ENCODE data around the gene ERBB3. TPM values are rescaled to one million over a fixed set of nuclear protein-coding genes. Genes with fewer than 3 reads are reported as not detected.

ERBB3 gene
- polyA plus RNA-seq, 4 donors: 53.0 to 436 (median 106) TPM

- DNase-seq (no peak), FAIRE-seq (no peak)
- Histone ChIP-seq H3K27me3 (ENCODE audit: control insufficient read depth in 3 of 3, insufficient read depth in 3 of 3, low read length in 3 of 3) (peaks cover 0 to 6% (median 0%) of the 10 kb centered on the region in 3 donors), H3K36me3 (ENCODE audit: control insufficient read depth in 3 of 3, insufficient read depth in 2 of 3, low read depth in 1 of 3, low read length in 3 of 3) (peaks cover 0 to 56% (median 9%) of the 10 kb centered on the region in 3 donors), H3K4me1 (ENCODE audit: control insufficient read depth in 3 of 3, insufficient read depth in 2 of 3, low read depth in 1 of 3, low read length in 2 of 3) (peaks cover 0 to 41% (median 2%) of the 10 kb centered on the region in 3 donors), H3K4me3 (ENCODE audit: low read depth in 1 of 3, low read length in 3 of 3) (peak overlapping the region in 2 of 3 donors; percentile 42), H3K27ac (ENCODE audit: low read depth in 1 of 3, low read length in 2 of 3) (peak overlapping the region; percentile 77 to 100 (median 98)), H3K9me3 (ENCODE audit: control insufficient read depth in 2 of 2, insufficient read depth in 1 of 2, low read depth in 1 of 2, low read length in 1 of 2) (no peaks in the 10 kb centered on the region)
- 15 to 50% (median 34%) methylated on average over 2 of the region's 2 CpGs for WGBS, 3 donors
Observed at GRCh38 chr12:56082382-56082781, 2.4 kb downstream of the ERBB3 start.

- FAIRE-seq (no peak), DNase-seq (peak in 1 of 2 donors; percentile 28)
- Histone ChIP-seq H3K4me3 (ENCODE audit: low read depth in 1 of 3, low read length in 3 of 3) (peak overlapping the region in 2 of 3 donors; percentile 42), H3K36me3 (ENCODE audit: control insufficient read depth in 3 of 3, insufficient read depth in 2 of 3, low read depth in 1 of 3, low read length in 3 of 3) (peaks cover 0 to 62% (median 10%) of the 10 kb centered on the region in 3 donors), H3K9me3 (ENCODE audit: control insufficient read depth in 2 of 2, insufficient read depth in 1 of 2, low read depth in 1 of 2, low read length in 1 of 2) (no peaks in the 10 kb centered on the region), H3K27ac (ENCODE audit: low read depth in 1 of 3, low read length in 2 of 3) (peak overlapping the region; percentile 77 to 100 (median 98)), H3K4me1 (ENCODE audit: control insufficient read depth in 3 of 3, insufficient read depth in 2 of 3, low read depth in 1 of 3, low read length in 2 of 3) (peaks cover 0 to 41% (median 2%) of the 10 kb centered on the region in 3 donors), H3K27me3 (ENCODE audit: control insufficient read depth in 3 of 3, insufficient read depth in 3 of 3, low read length in 3 of 3) (peaks cover 0 to 6% (median 0%) of the 10 kb centered on the region in 3 donors)
- WGBS, 3 donors: 21 to 45% (median 36%) methylated on average over 2 to 3 of the region's 3 CpGs
Observed at GRCh38 chr12:56082967-56083366, 3.0 kb downstream of the ERBB3 start.

GRCh38 chr12:56084958-56085543 is 5.1 kb downstream of the ERBB3 start:
- H3K9me3 ChIP-seq (ENCODE audit: control insufficient read depth in 2 of 2, insufficient read depth in 1 of 2, low read depth in 1 of 2, low read length in 1 of 2): no peaks in the 10 kb centered on the region
- 81 to 86% (median 82%) methylated on average over 15 of the region's 15 CpGs for WGBS, 3 donors
- DNase-seq (peak; percentile 59 to 75), FAIRE-seq (no peak)
- peaks cover 0 to 37% (median 2%) of the 10 kb centered on the region in 3 donors for H3K4me1 ChIP-seq (ENCODE audit: control insufficient read depth in 3 of 3, insufficient read depth in 2 of 3, low read depth in 1 of 3, low read length in 2 of 3)
- H3K36me3 ChIP-seq (ENCODE audit: control insufficient read depth in 3 of 3, insufficient read depth in 2 of 3, low read depth in 1 of 3, low read length in 3 of 3): peaks cover 0 to 81% (median 19%) of the 10 kb centered on the region in 3 donors
- peak overlapping the region in 1 of 3 donors; percentile 8 for H3K27ac ChIP-seq (ENCODE audit: low read depth in 1 of 3, low read length in 2 of 3)
- H3K4me3 ChIP-seq (ENCODE audit: low read depth in 1 of 3, low read length in 3 of 3): no peak overlapping the region
- peaks cover 0 to 5% (median 0%) of the 10 kb centered on the region in 3 donors for H3K27me3 ChIP-seq (ENCODE audit: control insufficient read depth in 3 of 3, insufficient read depth in 3 of 3, low read length in 3 of 3)

GRCh38 chr12:56086096-56086495 is 6.1 kb downstream of the ERBB3 start:
- no peak for FAIRE-seq
- Histone ChIP-seq H3K27me3 (ENCODE audit: control insufficient read depth in 3 of 3, insufficient read depth in 3 of 3, low read length in 3 of 3) (no peaks in the 10 kb centered on the region), H3K36me3 (ENCODE audit: control insufficient read depth in 3 of 3, insufficient read depth in 2 of 3, low read depth in 1 of 3, low read length in 3 of 3) (peaks cover 0 to 86% (median 19%) of the 10 kb centered on the region in 3 donors), H3K27ac (ENCODE audit: low read depth in 1 of 3, low read length in 2 of 3) (no peak overlapping the region), H3K9me3 (ENCODE audit: control insufficient read depth in 2 of 2, insufficient read depth in 1 of 2, low read depth in 1 of 2, low read length in 1 of 2) (no peaks in the 10 kb centered on the region), H3K4me1 (ENCODE audit: control insufficient read depth in 3 of 3, insufficient read depth in 2 of 3, low read depth in 1 of 3, low read length in 2 of 3) (peaks cover 0 to 35% (median 0%) of the 10 kb centered on the region in 3 donors), H3K4me3 (ENCODE audit: low read depth in 1 of 3, low read length in 3 of 3) (no peak overlapping the region)
- DNase-seq: peak in 1 of 2 donors; percentile 52
- 61 to 77% (median 70%) methylated on average over 3 of the region's 3 CpGs for WGBS, 3 donors

- no peak for FAIRE-seq
- no peaks in the 10 kb centered on the region for H3K9me3 ChIP-seq (ENCODE audit: control insufficient read depth in 2 of 2, insufficient read depth in 1 of 2, low read depth in 1 of 2, low read length in 1 of 2)
- 80 to 84% (median 84%) methylated on average over 6 of the region's 6 CpGs for WGBS, 3 donors
- H3K27ac ChIP-seq (ENCODE audit: low read depth in 1 of 3, low read length in 2 of 3): no peak overlapping the region
- no peaks in the 10 kb centered on the region for H3K27me3 ChIP-seq (ENCODE audit: control insufficient read depth in 3 of 3, insufficient read depth in 3 of 3, low read length in 3 of 3)
- peaks cover 0 to 33% (median 0%) of the 10 kb centered on the region in 3 donors for H3K4me1 ChIP-seq (ENCODE audit: control insufficient read depth in 3 of 3, insufficient read depth in 2 of 3, low read depth in 1 of 3, low read length in 2 of 3)
- peaks cover 0 to 85% (median 19%) of the 10 kb centered on the region in 3 donors for H3K36me3 ChIP-seq (ENCODE audit: control insufficient read depth in 3 of 3, insufficient read depth in 2 of 3, low read depth in 1 of 3, low read length in 3 of 3)
- DNase-seq: no peak
- no peak overlapping the region for H3K4me3 ChIP-seq (ENCODE audit: low read depth in 1 of 3, low read length in 3 of 3)
Observed at GRCh38 chr12:56086608-56087007, 6.6 kb downstream of the ERBB3 start.

GRCh38 chr12:56087220-56087619 is 7.3 kb downstream of the ERBB3 start:
- peaks cover 0 to 88% (median 20%) of the 10 kb centered on the region in 3 donors for H3K36me3 ChIP-seq (ENCODE audit: control insufficient read depth in 3 of 3, insufficient read depth in 2 of 3, low read depth in 1 of 3, low read length in 3 of 3)
- WGBS, 3 donors: 45 to 74% (median 59%) methylated on average over 6 of the region's 6 CpGs
- H3K4me1 ChIP-seq (ENCODE audit: control insufficient read depth in 3 of 3, insufficient read depth in 2 of 3, low read depth in 1 of 3, low read length in 2 of 3): peaks cover 0 to 31% (median 0%) of the 10 kb centered on the region in 3 donors
- DNase-seq: peak in 1 of 2 donors; percentile 79
- no peak for FAIRE-seq
- H3K9me3 ChIP-seq (ENCODE audit: control insufficient read depth in 2 of 2, insufficient read depth in 1 of 2, low read depth in 1 of 2, low read length in 1 of 2): no peaks in the 10 kb centered on the region
- H3K4me3 ChIP-seq (ENCODE audit: low read depth in 1 of 3, low read length in 3 of 3): no peak overlapping the region
- H3K27ac ChIP-seq (ENCODE audit: low read depth in 1 of 3, low read length in 2 of 3): peak overlapping the region in 2 of 3 donors; percentile 28 to 50
- no peaks in the 10 kb centered on the region for H3K27me3 ChIP-seq (ENCODE audit: control insufficient read depth in 3 of 3, insufficient read depth in 3 of 3, low read length in 3 of 3)

GRCh38 chr12:56097738-56098137 is 17.8 kb downstream of the ERBB3 start:
- no peak for FAIRE-seq

GRCh38 chr12:56098592-56098991 is 18.6 kb downstream of the ERBB3 start:
- Histone ChIP-seq H3K4me3 (ENCODE audit: low read depth in 1 of 3, low read length in 3 of 3) (no peak overlapping the region), H3K27me3 (ENCODE audit: control insufficient read depth in 3 of 3, insufficient read depth in 3 of 3, low read length in 3 of 3) (no peaks in the 10 kb centered on the region), H3K27ac (ENCODE audit: low read depth in 1 of 3, low read length in 2 of 3) (no peak overlapping the region), H3K36me3 (ENCODE audit: control insufficient read depth in 3 of 3, insufficient read depth in 2 of 3, low read depth in 1 of 3, low read length in 3 of 3) (peaks cover 6 to 80% (median 35%) of the 10 kb centered on the region in 3 donors), H3K4me1 (ENCODE audit: control insufficient read depth in 3 of 3, insufficient read depth in 2 of 3, low read depth in 1 of 3, low read length in 2 of 3) (peaks cover 0 to 2% (median 0%) of the 10 kb centered on the region in 3 donors), H3K9me3 (ENCODE audit: control insufficient read depth in 2 of 2, insufficient read depth in 1 of 2, low read depth in 1 of 2, low read length in 1 of 2) (no peaks in the 10 kb centered on the region)
- DNase-seq: no peak
- WGBS, 3 donors: 76 to 80% (median 76%) methylated on average over 3 of the region's 3 CpGs
- FAIRE-seq: no peak

More at GRCh38 chr12:56097738-56098137, 17.8 kb downstream of the ERBB3 start:
- H3K9me3 ChIP-seq (ENCODE audit: control insufficient read depth in 2 of 2, insufficient read depth in 1 of 2, low read depth in 1 of 2, low read length in 1 of 2): no peaks in the 10 kb centered on the region
- 85 to 89% (median 89%) methylated on average over 6 of the region's 6 CpGs for WGBS, 3 donors
- no peak overlapping the region for H3K27ac ChIP-seq (ENCODE audit: low read depth in 1 of 3, low read length in 2 of 3)
- H3K36me3 ChIP-seq (ENCODE audit: control insufficient read depth in 3 of 3, insufficient read depth in 2 of 3, low read depth in 1 of 3, low read length in 3 of 3): peaks cover 6 to 87% (median 41%) of the 10 kb centered on the region in 3 donors
- H3K4me1 ChIP-seq (ENCODE audit: control insufficient read depth in 3 of 3, insufficient read depth in 2 of 3, low read depth in 1 of 3, low read length in 2 of 3): peaks cover 0 to 2% (median 0%) of the 10 kb centered on the region in 3 donors
- no peak overlapping the region for H3K4me3 ChIP-seq (ENCODE audit: low read depth in 1 of 3, low read length in 3 of 3)
- no peaks in the 10 kb centered on the region for H3K27me3 ChIP-seq (ENCODE audit: control insufficient read depth in 3 of 3, insufficient read depth in 3 of 3, low read length in 3 of 3)
- DNase-seq: no peak

Measured in small intestine (tissue), 7 donors.